ENCODE data around the gene PXYLP1. TPM values are rescaled to one million over a fixed set of nuclear protein-coding genes. Genes with fewer than 3 reads are reported as not detected.

PXYLP1 gene
- total and polyA plus RNA-seq, 2 of the 8 experiments (the other 6 are each of a cell fraction or from before 2014, with no cell fraction given): 19.4 to 20.6 TPM

- Histone ChIP-seq H3K4me2 (ENCODE audit: insufficient read depth in 1 of 2, low read depth in 2 of 2, low read length in 2 of 2) (no peak overlapping the region), H4K20me1 (replicated peaks in 1 of 2; ENCODE audit: control insufficient read depth in 1 of 2, insufficient read depth in 2 of 2, low read length in 2 of 2) (peaks cover 0 to 2% of the 10 kb centered on the region in 2 experiments), H3K23ac (ENCODE audit: insufficient read length) (no peak overlapping the region), H2BK20ac (ENCODE audit: low read length) (no peak overlapping the region), H3K4ac (replicated peaks; ENCODE audit: insufficient read length, low read depth, low read length) (no peak overlapping the region), H2BK12ac (ENCODE audit: low read depth, low read length) (no peak overlapping the region), H3K14ac (ENCODE audit: insufficient read length) (no peak overlapping the region), H3K9me3 (ENCODE audit: insufficient read depth in 2 of 2, low read depth in 1 of 2, low read length in 1 of 2) (no peaks in the 10 kb centered on the region), H4K5ac (ENCODE audit: insufficient read length, low read depth, low read length) (no peak overlapping the region), H3K36me3 (ENCODE audit: control insufficient read depth in 2 of 4, insufficient read depth in 4 of 4, low read length in 3 of 4) (no peaks in the 10 kb centered on the region; a peak in 2 of 8 replicates), H3K23me2 (ENCODE audit: low read depth, low read length) (no peaks in the 10 kb centered on the region), H3K79me1 (ENCODE audit: low read depth, low read length) (no peaks in the 10 kb centered on the region), H2AK5ac (ENCODE audit: low read depth, low read length) (no peak overlapping the region), H3K27me3 (replicated peaks in 1 of 4; ENCODE audit: control insufficient read depth in 3 of 4, extremely low read depth in 1 of 4, insufficient read depth in 3 of 4, low read length in 3 of 4) (no peaks in the 10 kb centered on the region), H2AFZ (ENCODE audit: low read length) (no peak overlapping the region), H4K91ac (replicated peaks; ENCODE audit: insufficient read length, low read length) (no peak overlapping the region), H3K27ac (ENCODE audit: low read depth, low read length) (no peak overlapping the region), H3K4me3 (ENCODE audit: extremely low read depth in 1 of 4, insufficient read depth in 2 of 4, low read depth in 3 of 4, low read length in 4 of 4) (no peak overlapping the region), H3K79me2 (ENCODE audit: control insufficient read depth in 1 of 2, insufficient read depth in 2 of 2, low read length in 2 of 2) (no peaks in the 10 kb centered on the region), H3K9ac (replicated peaks in 1 of 4; ENCODE audit: extremely low read depth in 1 of 4, low read depth in 3 of 4, low read length in 3 of 4) (no peak overlapping the region), H3K18ac (ENCODE audit: extremely low read depth, low read length) (no peak overlapping the region), H3K4me1 (replicated peaks in 1 of 4; ENCODE audit: control insufficient read depth in 3 of 4, insufficient read depth in 4 of 4, low read length in 3 of 4) (no peaks in the 10 kb centered on the region), H2BK15ac (ENCODE audit: low read length) (no peak overlapping the region), H2BK120ac (replicated peaks; ENCODE audit: low read depth, low read length) (no peak overlapping the region), H4K8ac (ENCODE audit: extremely low read depth, insufficient read depth, low read length) (no peak overlapping the region), H3K56ac (replicated peaks; ENCODE audit: insufficient read length, low read depth, low read length) (no peak overlapping the region), H2BK5ac (ENCODE audit: low read depth, low read length) (no peak overlapping the region)
- TF ChIP-seq SIRT6 (IDR thresholded peaks at IDR 0.05; ENCODE audit: low read length) (no peak), TAF1 (IDR thresholded peaks at IDR 0.05; ENCODE audit: low read depth, low read length) (no peak), SUZ12 (IDR thresholded peaks at IDR 0.05; ENCODE audit: low read length) (no peak)
- DNase-seq (ENCODE audit: low read depth in 1 of 2, low spot score in 2 of 2) (no peak), FAIRE-seq (no peak)
- ChIA-PET CTCF (ENCODE audit: partially characterized antibody) (interaction anchor here (1.0 kb wide), 1 partner anchor 231 kb away, joined by 3 read pairs; no protein-coding TSS in a partner anchor), POLR2A (ENCODE audit: partially characterized antibody) (no interaction called here)
- WGBS, 2 experiments (ENCODE audit: extremely low coverage in 1 of 2, insufficient coverage in 1 of 2, insufficient read length in 1 of 2, insufficient replicate concordance in 2 of 2, low coverage in 1 of 2, low lambda C conversion rate in 2 of 2, missing lambda C conversion rate in 1 of 2): 38% methylated on average over 2 of the region's 2 CpGs; no CpG with 5 or more reads in 1 of the 2 experiments
Measured at GRCh38 chr3:141275511-141275910, 43.9 kb downstream of the PXYLP1 start.
